Fibroblast of villous mesenchyme (primary cell): ENCODE results near the gene ARHGAP10. TPM values are rescaled to one million over a fixed set of nuclear protein-coding genes. Genes with fewer than 3 reads are reported as not detected.

Experiments
- DNase-seq: peaks from one replicate; pipeline ENCODE4 v3.0.0-alpha.2; 2010; ENCODE audit warnings: low read depth
- H3K4me3 ChIP-seq: 2 replicates; pipeline ENCODE4 v1.5.1; 2011; ENCODE audit warnings: low read depth, mild to moderate bottlenecking, low read length
- total RNA-seq: library from RNA; depleted of rRNA; stranded (reverse); fragments of >200 nt; gene quantifications from 2 replicates; pipeline ENCODE4 v1.2.3, GENCODE V29; 2012
- TF ChIP-seq, protein P1 (sequence below): IDR thresholded peaks from 2 replicates; pipeline ENCODE4 v1.5.1; 2012; ENCODE audit warnings: low read depth, mild to moderate bottlenecking, low read length; ENCODE audit not compliant: insufficient read depth

The ARHGAP10 gene
- total RNA-seq, 1 donor, result 41.5 TPM

- TF ChIP-seq, protein P1, sequence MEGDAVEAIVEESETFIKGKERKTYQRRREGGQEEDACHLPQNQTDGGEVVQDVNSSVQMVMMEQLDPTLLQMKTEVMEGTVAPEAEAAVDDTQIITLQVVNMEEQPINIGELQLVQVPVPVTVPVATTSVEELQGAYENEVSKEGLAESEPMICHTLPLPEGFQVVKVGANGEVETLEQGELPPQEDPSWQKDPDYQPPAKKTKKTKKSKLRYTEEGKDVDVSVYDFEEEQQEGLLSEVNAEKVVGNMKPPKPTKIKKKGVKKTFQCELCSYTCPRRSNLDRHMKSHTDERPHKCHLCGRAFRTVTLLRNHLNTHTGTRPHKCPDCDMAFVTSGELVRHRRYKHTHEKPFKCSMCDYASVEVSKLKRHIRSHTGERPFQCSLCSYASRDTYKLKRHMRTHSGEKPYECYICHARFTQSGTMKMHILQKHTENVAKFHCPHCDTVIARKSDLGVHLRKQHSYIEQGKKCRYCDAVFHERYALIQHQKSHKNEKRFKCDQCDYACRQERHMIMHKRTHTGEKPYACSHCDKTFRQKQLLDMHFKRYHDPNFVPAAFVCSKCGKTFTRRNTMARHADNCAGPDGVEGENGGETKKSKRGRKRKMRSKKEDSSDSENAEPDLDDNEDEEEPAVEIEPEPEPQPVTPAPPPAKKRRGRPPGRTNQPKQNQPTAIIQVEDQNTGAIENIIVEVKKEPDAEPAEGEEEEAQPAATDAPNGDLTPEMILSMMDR, result no peak
- H3K4me3 ChIP-seq, result no peak overlapping the region
- no peak for DNase-seq
Observed at GRCh38 chr4:147957446-147957845, 225.6 kb downstream of the ARHGAP10 start.

DNA sequence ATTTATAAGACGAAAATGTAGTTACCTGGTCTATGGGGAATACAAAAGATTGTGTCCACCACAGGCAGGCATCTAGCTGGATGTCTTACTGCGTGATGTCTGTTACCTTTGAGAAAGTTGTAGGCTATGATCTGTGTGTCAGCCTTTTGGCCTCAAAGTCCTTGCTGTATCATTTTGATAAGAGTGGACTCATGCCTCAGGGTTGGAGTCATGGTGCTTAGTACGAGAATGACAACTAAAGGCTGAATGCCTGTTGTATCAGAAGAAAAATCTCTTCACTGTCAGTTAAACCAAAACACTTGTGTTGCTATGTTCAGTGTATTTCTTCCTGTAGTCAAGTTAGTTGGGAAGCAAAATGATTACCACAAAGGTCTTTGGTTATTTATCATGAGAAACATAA, 226.2 kb downstream of the ARHGAP10 start:
- no peak overlapping the region for H3K4me3 ChIP-seq
- TF ChIP-seq, protein P1, result no peak
- no peak for DNase-seq

DNA sequence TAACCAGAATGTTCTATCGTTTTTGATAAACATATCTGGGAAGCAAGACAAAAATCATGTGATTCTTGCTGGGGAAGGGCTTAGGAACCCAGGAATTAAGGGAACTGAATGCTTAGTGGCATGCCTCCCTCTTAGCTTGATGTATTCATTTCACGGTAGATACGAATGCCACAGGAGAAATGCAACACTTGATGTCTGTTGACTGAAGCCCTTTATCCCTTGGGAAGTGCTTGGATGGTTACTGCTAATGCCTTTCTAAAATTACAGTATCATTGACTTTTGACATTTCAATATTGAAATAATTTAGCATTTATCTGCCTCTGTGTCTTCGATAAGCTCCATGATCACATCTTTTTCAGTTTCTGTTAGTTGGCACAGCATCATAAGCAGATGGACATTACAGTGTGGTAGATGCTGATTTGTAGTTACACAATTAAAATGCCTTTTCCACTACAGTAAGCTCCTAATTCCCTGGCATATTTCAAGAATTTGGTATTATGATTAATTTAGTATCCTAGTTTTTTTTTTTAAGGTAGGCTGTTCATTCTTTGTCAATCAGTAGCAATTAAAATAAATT, 226.7 kb downstream of the ARHGAP10 start:
- no peak for DNase-seq
- no peak overlapping the region for H3K4me3 ChIP-seq
- TF ChIP-seq, protein P1, result no peak

- TF ChIP-seq, protein P1, result no peak
- no peak for DNase-seq
- no peak overlapping the region for H3K4me3 ChIP-seq
Observed at GRCh38 chr4:147960971-147961370, 229.1 kb downstream of the ARHGAP10 start.

- DNase-seq, result no peak
- H3K4me3 ChIP-seq, result no peak overlapping the region
- TF ChIP-seq, protein P1, result no peak
Observed at GRCh38 chr4:147963839-147964238, 232.0 kb downstream of the ARHGAP10 start.

- TF ChIP-seq, protein P1, result no peak
- peak; percentile 52 for DNase-seq
- no peak overlapping the region for H3K4me3 ChIP-seq
Observed at GRCh38 chr4:147964266-147964880, 232.5 kb downstream of the ARHGAP10 start.

DNA sequence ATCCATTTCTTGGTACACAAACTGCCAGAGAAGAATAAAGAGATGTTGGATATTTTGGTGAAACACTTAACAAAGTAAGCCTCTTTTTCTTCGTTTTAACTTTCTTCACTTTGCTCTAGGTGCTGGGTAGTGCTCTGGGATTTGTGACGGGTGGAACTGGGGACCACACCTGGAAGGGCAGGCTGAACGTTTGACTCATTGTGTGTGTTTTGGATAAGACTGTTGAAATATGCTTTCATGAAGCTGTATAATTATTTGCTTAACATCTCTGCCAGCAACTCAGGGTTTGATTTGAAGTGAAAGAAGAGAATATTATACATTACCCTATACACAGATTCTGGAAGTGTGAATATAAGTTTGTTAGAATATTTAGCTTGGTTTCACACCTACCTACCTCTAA, 233.2 kb downstream of the ARHGAP10 start:
- H3K4me3 ChIP-seq, result no peak overlapping the region
- TF ChIP-seq, protein P1, result no peak
- DNase-seq, result no peak
